NCI-H1417 treated with DMSO at 0.1 percent for 48 hours (cell line): ENCODE data around the gene HERC5.
A peak's percentile ranks its signal among the peaks of the same experiment; 100 is the strongest.
"Not testable (repeated sequence)": the region's sequence is repeated elsewhere in the genome, so short reads cannot be mapped to it uniquely, and the experiment has no call there.

ENCODE experiments used
- DNase-seq: peaks from one replicate; lab custom pipeline; 2025; lab: John Stamatoyannopoulos, UW

HERC5 gene

GRCh38 chr4:88456670-88457306 lies at the start of gene HERC5:
Gene HERC5 (plus strand): TSS chr4:88457119. CDS start chr4:88457270, 151 bp downstream.
- peak; percentile 93 for DNase-seq

GRCh38 chr4:88409206-88409605 lies 47.7 kb upstream of the HERC5 start:
- no peak for DNase-seq

- DNase-seq = no peak
Measured at GRCh38 chr4:88409789-88410188, 47.1 kb upstream of the HERC5 start.

- DNase-seq = no peak
Measured at GRCh38 chr4:88411491-88412096, 45.3 kb upstream of the HERC5 start.

- no peak for DNase-seq
Measured at GRCh38 chr4:88413801-88414200, 43.1 kb upstream of the HERC5 start.

- no peak for DNase-seq
Measured at GRCh38 chr4:88414755-88415154, 42.2 kb upstream of the HERC5 start.

- DNase-seq = no peak
Measured at GRCh38 chr4:88415982-88416381, 40.9 kb upstream of the HERC5 start.

GRCh38 chr4:88418411-88418810 lies 38.5 kb upstream of the HERC5 start:
- DNase-seq = no peak

GRCh38 chr4:88419874-88420273 lies 37.0 kb upstream of the HERC5 start:
- no peak for DNase-seq

- DNase-seq = no peak
Measured at GRCh38 chr4:88420844-88421243, 36.1 kb upstream of the HERC5 start.

- no peak for DNase-seq
Measured at GRCh38 chr4:88422403-88422802, 34.5 kb upstream of the HERC5 start.

- DNase-seq = no peak
Measured at GRCh38 chr4:88429401-88429800, 27.5 kb upstream of the HERC5 start.

GRCh38 chr4:88435987-88436693 lies 20.8 kb upstream of the HERC5 start:
- DNase-seq = no peak

GRCh38 chr4:88437873-88438272 lies 19.0 kb upstream of the HERC5 start:
- DNase-seq = not testable (repeated sequence)

GRCh38 chr4:88439161-88439760 lies 17.7 kb upstream of the HERC5 start:
- DNase-seq = no peak

GRCh38 chr4:88440146-88440545 lies 16.8 kb upstream of the HERC5 start:
- no peak for DNase-seq

- DNase-seq = no peak
Measured at GRCh38 chr4:88441696-88442095, 15.2 kb upstream of the HERC5 start.

GRCh38 chr4:88442689-88443191 lies 14.2 kb upstream of the HERC5 start:
- no peak for DNase-seq

GRCh38 chr4:88443486-88443885 lies 13.4 kb upstream of the HERC5 start:
- no peak for DNase-seq

- no peak for DNase-seq
Measured at GRCh38 chr4:88445252-88445651, 11.7 kb upstream of the HERC5 start.

GRCh38 chr4:88446124-88446523 lies 10.8 kb upstream of the HERC5 start:
- no peak for DNase-seq

GRCh38 chr4:88447371-88448095 lies 9.4 kb upstream of the HERC5 start:
- no peak for DNase-seq
